ENCODE results near the gene ASMT.

- TF ChIP-seq GATA2 (IDR thresholded peaks at IDR 0.05; ENCODE audit: low read depth, low read length) (no peak), GATA3 (IDR thresholded peaks at IDR 0.05; ENCODE audit: low read depth, low read length) (no peak)
These were observed 15.7 kb upstream of the ASMT start for GRCh38 chrX:1598876-1599790.

Measured in SH-SY5Y (cell line).